UCSD-AML1 (cell line): Measurements from ENCODE around the gene SAP25.
A peak's percentile ranks its signal among the peaks of the same experiment; 100 is the strongest.

Source experiments
- DNase-seq: peaks from one replicate; lab custom pipeline; 2025; ENCODE audit not compliant: unreplicated experiment; lab: John Stamatoyannopoulos, UW

The SAP25 gene

DNA sequence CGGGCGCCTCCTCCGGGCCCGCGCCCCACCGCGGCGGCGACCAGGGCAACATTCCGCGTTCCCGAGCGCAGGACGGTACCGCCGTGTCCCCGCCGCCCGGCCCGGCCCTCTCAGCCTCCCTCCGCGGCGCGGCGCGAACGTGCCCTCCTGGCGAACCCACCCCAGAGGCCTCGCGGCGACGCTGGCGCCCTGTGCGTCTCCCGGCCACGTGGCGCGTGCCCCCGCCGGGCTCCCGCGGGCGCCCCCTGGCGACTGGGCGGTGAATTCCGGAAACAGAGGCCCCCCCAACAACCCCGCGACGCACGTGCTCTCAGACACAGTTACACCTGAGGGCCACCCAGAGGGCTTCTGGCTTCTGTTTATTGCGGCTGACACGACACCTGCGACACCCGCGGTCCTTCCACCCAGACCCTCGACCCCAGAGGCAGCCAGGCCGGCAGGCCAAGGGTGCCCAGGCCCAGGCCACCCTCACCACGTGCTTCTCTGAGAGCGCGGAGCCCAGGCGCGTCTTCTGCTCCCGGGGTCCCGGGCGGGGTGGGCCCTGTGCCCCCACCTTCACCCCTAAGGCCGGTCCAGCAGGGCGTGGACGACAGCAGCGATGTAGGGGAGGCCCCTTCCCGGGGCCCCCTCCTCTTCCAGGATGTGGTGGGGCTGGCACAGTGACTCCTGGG, at the start of gene SAP25:
TSS of gene SAP25 (minus strand) at position 210 of the 671 bp plus-strand sequence. CDS start at position 52, 158 bp downstream.
- DNase-seq = no peak

DNA sequence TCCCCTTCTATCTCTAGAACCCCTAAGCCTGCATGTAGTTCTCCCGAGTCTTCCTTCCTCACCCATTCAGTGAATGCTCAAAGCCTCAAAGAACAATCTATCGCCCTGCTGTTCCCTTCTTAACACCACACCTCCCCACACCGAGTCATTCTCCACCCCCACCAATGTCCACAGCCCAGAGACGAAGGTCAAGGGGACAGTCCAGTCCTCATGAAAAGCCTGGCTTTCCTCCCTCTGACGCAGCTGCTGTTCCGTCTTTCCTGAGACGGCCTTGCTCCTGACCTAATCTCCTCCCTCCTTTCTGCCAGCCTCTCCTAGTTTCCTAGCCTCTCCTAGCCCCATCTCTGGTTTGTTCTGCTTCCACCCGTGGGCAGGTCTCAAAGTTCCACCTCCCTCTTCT, 47.9 kb upstream of the SAP25 start:
- DNase-seq = no peak

DNA sequence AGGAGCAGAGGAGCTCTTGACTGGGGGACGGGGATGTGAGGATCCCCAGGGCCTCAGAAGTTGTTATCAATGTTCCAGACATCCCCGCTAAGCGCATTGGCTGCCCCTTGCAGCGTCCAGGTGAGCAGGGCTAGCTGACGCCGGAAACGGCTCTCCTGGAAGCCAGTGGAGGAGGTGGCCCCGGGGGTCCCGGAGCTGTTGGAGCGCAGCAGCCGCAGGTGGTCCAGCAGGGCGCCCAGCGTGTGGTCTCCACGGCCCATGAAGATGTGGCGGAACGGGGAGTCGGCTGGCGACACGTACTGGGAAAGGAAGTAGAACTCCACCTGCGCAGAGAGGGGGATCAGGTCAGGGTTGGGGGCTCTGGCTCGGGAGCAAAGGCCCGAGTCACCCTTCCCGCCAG, 47.1 kb upstream of the SAP25 start:
- no peak for DNase-seq

DNA sequence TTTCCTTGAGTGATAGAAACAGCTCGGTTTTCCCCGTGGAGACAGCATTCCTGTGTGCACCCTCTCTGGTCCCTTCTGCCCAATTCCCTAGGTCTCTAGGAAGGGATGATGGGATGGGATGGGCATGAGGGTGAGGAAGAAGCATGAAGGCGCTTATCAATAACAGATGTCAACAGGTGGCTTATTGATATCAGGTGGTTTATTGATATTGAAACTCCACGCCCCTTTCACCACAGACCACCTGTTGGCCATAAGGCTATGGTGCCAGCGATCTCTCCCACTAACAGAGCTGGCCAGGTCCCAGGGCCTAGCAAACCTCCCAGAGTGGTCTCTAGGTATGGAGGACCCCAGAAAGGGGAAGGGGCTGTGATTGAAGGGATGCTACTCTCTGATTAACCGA, 46.5 kb upstream of the SAP25 start:
- no peak for DNase-seq

DNA sequence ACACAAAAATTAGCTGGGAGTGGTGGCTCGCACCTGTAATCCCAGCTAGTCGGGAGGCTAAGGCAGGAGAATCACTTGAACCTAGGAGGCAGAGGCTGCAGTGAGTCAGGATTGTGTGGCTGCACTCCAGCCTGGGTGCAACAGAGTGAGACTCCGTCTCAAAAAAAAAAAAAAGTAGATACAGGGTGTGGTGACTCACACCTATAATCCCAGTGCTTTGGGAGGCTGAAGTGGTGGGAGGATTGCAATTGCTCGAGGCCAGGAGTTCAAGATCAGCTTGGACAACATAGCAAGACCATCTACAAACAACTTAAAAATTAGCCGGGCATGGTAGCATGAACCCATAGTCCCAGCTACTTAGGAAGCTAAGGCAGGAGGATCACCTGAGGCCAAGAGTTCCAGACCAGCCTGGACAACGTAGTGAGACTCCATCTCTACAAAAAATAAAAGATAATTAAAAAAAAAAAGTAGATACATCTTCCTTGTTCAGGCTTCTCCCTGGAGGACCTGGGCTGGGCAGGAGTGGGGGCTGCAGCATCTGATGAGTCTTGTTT, 40.7 kb upstream of the SAP25 start:
- no peak for DNase-seq

DNA sequence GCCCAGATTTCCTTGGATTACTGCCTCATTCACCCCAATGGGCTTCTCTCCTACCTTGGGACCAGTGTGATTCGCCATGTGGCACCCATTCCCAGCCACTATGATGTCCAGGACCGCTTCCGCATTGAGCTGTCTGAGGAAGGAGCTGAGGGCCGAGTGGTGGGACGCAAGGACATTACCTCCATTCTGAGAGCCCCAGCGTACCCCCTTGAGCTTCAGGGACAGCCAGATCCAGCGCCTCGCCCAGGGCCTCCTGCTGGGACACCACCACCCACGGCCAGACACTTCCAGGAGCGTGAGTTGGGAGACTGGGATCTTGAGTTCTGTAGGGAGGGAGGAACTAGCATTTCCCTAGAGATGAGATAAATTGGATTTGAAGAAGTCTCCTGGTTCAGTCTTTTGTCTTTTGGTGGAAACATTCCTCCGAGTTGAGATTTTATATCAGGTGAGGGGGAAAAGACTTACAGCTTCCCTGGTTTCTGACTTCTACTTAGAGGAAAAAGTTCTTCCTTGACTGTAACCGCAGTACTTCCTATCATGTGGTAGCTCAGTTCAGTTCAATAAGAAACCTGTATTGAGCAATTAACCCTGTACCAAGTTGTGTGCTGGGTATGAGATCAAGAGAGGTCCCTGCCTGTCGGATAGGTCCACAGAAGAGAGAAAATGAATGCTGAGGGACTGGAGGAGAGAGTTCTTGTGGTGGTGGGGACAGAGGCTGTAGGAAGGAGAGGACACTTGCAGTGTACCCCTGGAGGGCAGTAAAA, 39.9 kb upstream of the SAP25 start:
- no peak for DNase-seq

DNA sequence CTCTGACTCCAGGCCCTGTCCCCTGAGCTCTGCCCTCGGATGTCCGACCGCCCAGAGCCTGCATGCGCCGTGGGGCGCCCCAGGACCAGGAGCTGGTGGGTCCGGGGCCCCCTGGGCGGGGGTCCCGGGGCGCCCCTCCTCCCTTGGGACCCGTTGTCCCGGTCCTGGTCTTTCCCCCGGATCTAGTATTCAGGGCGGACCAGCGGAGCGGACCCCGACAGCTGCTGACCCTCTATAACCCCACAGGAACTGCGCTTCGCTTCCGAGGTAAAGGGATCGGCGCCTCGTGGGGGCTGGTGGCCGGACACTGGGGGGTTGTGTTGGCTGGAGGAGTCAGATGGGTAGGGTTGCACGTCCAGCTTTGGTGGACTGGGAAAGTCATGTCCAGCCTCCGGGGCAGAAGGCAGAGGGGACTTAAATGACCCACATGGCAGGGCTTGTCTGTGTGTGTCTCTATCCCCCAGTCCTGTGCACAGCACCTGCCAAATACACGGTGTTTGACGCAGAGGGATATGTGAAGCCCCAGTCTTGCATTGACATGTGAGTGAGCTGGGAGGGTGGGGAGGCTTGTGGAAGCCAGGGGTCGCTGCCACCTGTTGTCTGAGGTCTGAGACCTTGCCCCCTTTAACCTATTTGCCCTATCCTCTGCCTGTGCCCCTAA, 39.2 kb upstream of the SAP25 start:
- peak; percentile 6 for DNase-seq

DNA sequence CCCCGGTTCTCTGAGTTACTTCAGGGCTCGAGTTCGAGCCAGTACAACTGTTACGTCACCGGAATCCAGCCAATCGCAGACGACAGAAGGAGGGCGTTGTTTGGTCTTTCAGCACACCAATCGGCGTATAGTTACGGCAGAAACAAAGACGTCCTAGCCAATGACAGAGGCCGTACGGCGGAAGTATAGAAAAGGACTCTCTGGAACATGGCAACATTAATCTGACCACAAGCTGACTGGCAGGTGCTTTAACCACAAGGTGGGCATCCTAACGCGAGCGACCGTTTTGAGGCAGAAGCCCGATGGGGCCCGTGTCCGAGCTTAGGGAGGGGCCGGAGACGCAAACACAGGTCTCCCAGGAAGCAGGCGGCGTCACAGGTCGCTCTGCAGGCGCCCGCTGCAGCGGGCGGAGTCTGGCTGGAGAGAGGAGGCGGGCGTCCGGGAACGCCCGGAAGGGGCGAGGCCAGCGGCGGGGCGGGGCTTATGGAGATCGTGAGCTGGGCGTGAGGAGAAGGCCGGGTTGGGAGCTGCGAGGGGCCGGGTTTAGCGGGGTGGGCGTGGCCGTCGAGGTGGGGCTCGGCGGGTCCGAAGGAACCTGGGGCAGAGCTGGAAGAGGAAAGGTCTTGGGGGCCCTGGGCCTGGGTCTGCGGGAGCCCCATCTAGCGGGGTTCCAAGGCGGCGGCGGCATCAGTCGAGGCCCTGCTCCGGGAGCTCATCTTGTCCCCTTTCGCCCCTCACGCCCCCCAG, 38.5 kb upstream of the SAP25 start, which contains the start of gene MOSPD3:
TSS of gene MOSPD3 (plus strand) at position 558 of the 747 bp plus-strand sequence. CDS start 252 bp downstream, outside the sequence.
- DNase-seq = peak; percentile 91

DNA sequence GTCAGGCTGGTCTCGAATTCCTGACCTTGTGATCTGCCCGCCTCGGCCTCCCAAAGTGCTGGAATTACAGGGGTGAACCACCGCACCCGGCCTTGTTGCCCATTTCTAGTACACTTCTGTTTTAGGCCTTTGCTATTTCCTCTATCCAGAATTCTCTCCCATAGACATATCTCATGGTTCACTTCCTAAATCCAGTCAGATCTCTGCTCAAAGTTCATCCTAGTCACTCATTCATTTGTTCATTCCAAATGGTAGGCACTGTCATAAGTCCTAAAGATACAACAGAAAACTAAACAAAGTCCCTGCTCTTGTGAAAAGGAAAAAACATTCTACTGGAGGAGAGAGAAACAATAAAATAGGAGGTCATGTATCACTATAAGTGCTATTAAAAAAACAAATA, 36.3 kb upstream of the SAP25 start:
- DNase-seq = no peak

DNA sequence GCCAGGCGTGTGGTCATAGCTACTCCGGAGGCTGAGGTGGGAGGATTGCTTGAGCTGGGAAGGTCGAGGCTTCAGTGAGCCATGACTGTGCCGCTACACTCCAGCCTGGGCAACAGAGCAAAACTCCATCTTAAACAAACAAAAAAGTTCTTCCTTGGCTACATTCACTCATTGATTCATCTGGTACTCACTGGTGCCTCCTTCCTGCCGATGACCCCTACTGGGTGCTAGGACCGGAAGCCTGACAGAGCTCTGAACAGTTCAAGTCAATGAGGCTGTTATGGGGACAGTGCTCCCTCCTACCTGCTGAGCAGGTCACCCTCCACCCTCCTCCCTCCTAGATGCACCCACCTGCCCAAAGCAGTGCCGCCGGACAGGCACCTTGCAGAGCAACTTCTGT, 33.4 kb upstream of the SAP25 start:
- no peak for DNase-seq

DNA sequence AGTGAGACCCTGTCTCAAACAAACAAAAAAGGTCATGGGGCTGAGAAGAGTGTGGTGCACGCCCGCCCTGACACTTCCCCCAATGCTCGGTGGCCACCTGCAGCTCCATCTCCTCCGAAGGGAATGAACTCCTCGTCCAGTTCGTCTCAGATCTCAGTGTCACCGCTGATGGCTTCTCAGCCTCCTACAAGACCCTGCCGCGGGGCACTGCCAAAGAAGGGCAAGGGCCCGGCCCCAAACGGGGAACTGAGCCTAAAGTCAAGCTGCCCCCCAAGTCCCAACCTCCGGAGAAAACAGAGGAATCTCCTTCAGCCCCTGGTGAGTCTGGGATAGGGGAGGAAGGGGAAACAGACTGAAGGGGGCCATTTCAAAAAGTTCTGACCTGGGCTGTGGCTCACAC, 32.6 kb upstream of the SAP25 start:
- no peak for DNase-seq

DNA sequence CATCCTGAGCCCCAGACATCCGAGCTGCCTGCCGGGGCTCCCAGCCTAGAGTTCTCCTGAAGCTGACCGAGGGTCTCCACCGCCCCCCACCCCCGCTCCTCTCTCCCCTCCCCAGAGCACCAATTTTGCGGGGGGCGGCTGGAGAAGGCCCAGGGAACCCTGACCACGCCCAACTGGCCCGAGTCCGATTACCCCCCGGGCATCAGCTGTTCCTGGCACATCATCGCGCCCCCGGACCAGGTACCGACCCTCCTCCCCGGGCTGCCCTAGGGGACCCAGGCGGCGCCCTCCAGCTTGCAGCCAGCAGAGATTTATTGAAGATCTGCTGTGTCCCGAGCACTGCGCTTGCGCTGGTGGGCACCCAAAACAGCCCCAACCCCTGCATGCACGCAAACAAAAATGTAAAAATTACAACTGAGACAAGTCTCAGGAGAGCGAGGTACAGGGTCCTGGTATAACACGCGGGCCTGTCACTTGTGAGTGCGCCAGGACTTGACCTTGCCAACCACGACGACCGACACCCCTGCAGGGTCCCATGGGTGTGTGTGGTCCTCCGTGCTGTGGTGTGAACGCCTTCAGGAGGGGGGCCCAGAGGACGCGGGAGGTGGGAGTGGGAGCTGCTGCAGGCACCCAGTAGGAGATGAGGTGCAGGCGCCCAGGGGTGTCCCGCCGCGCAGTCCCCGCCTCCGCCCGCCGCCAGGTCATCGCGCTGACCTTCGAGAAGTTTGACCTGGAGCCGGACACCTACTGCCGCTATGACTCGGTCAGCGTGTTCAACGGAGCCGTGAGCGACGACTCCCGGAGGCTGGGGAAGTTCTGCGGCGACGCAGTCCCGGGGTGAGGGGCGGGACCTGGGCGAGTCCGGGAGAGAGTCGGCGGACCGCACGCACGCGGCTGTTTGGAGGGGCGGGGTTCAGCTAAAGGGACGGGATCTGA, 31.5 kb upstream of the SAP25 start:
- no peak for DNase-seq

DNA sequence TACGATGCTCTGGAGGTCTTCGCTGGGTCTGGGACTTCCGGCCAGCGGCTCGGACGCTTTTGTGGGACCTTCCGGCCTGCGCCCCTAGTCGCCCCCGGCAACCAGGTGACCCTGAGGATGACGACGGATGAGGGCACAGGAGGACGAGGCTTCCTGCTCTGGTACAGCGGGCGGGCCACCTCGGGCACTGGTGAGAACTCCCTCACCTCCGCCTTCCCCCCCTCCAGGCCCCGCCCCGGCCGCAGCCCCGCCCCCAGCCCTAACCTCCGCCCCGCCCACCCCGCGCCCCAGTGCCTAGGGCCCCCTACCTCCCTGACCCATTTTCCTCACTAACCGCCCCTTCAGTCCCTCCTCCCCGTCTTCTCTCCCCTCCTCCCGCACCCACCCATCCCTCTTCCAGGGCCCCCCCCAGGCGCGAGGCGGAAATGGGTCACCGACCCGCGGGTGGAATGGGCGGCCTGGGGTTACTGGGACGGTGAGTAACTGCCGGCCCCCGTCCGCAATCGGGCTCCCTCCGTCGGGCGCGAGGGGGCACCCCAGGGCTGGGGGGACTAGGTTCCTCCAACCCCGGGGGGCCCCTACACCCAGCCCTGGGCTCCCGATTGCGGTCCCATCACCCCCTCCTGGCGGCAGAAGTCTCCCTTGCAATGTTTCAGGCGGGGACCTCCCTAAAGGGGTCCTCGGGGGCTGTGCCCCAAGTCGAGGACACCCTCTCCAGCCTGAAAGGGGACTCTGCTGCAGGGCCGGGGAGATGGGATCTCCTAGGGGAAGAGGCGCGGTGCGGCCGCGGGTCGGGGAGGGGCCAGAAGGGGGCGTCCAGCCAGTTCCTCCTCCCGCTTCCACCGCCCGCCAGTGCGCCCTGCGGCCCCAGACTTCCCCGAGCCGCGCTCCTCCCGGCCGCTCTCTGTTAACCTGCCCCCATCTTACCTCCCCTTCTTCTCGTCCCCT, 30.6 kb upstream of the SAP25 start:
- DNase-seq = peak; percentile 72

DNA sequence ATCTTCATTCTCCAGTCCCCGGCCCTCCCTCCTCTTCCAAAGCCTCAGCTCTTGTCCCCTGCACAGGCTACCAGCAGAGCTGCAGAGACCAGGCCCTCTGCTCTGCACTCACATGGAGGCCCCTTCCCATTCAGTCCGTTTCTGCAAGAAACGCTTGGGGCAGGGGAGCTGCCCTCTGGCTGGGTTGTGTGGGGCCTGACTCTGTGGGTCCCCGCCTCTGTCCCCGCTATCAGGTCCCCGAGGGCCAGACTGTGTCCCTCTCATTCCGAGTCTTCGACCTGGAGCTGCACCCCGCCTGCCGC, 30.0 kb upstream of the SAP25 start:
- no peak for DNase-seq

DNA sequence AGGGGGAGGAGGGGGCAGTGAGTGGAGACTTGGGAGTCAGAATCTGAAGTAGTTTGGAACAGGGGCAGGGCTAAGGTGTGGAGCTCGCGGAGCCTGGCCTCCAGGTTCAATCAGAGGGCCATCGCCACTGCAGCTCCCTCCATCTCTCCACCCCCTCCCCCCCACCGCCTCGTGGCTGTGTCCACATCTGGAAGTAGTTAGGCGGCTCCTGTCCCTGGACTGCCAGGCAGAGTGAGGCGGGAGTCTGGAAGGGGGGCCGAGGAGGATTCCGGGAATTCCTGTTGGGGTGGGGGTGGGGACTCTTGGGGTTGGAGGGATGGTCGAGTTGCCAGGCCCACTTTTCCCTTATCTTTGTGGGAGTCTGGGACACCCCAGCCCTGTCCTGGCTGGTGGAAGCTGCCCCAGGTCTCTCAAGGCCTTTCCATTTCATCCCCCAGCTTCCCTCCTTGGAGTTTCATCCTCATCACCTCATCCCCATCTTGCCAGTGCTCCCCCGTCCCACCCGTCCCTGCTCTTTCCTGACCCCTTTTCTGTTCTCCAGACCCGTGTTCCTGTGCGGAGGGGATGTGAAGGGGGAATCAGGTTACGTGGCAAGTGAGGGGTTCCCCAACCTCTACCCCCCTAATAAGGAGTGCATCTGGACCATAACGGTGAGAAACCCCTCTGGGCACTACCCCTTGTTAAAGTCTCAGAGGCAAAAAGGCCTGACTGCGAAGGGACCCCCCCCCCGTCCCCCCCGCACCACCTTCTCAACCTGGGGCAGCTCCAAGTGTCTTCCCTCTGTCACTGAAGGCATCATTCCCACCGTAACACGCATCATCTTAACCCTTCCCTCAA, 29.4 kb upstream of the SAP25 start:
- DNase-seq = no peak

DNA sequence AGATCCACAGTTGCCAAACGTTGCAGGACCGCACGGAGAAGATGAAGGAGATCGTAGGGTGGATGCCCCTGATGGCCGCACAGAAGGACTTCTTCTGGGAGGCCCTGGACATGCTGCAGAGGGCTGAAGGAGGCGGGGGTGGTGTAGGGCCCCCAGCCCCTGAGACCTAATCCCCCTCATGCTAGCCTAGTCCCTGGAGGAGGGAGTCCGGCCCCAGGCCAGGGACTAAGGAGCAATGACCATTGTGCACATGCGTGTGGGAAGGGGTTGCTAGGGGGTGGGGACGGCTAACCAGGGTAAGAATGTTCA, 27.0 kb upstream of the SAP25 start:
- no peak for DNase-seq

DNA sequence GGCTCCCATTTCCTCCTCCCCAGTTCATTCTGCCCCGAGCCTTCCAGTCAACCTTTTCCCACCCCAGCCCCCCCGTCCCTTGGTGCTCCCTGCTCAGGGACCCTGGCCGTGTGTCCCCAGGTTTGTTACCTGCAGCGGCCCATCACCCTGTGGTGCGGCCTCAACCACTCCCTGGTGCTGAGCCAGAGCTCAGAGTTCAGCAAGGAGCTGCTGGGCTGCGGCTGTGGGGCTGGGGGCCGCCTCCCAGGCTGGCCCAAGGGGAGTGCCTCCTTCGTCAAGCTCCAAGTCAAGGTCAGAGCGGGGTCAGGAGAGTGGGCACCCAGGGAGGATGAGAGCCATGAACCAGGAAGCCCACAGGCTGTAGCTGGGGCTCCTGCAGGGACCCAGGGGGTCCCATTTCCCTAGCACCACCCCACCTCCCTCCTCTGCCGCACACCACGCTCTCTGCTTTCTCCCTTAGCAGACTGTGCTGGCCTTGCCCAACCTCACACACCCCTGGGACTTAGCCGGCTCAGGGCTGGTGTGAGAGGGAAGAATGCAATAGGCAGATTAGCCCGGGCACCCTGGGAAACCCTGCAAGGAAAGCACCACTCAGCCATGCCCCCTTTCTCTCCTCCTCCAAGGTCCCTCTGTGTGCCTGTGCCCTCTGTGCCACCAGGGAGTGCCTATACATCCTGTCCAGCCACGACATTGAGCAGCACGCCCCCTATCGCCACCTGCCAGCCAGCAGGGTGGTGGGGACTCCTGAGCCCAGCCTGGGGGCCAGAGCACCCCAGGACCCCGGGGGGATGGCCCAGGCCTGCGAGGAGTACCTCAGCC, 26.4 kb upstream of the SAP25 start:
- DNase-seq = peak; percentile 12
